Transverse colon (tissue), 4 donors: ENCODE data around the gene KRTAP21-3.

Experiments used
- EP300 ChIP-seq: sonication (generic); formaldehyde crosslinking; IDR thresholded peaks from one replicate; pipeline ENCODE4 v1.6.1; 2017; ENCODE audit warnings: antibody characterized with exemption, low read depth
- POLR2A ChIP-seq: fragments of 450-650 bp; IDR thresholded peaks from one replicate; pipeline ENCODE4 v1.6.1; 2016; ENCODE audit warnings: antibody characterized with exemption, mild to moderate bottlenecking, moderate library complexity
- POLR2AphosphoS5 ChIP-seq, 3 donors: sonication (generic); formaldehyde crosslinking; IDR thresholded peaks; one replicate each; pipeline ENCODE4 v1.6.1; 2016; ENCODE audit warnings: antibody characterized with exemption in 3 of 3
- TF ChIP-seq, protein P1 (sequence below), 5 experiments: fragments of 200-600 bp in 3 of 5; fragments of 450-650 bp in 2 of 5; sonication (generic) in 3 of 5; IDR thresholded peaks; 1 replicate in 2 of 5; 2 replicates in 3 of 5; pipeline ENCODE4 v1.5.1; 2016 to 2017; ENCODE audit warnings: antibody characterized with exemption in 5 of 5, inconsistent platforms in 3 of 5, mild to moderate bottlenecking in 2 of 5, moderate library complexity in 1 of 5

DNA sequence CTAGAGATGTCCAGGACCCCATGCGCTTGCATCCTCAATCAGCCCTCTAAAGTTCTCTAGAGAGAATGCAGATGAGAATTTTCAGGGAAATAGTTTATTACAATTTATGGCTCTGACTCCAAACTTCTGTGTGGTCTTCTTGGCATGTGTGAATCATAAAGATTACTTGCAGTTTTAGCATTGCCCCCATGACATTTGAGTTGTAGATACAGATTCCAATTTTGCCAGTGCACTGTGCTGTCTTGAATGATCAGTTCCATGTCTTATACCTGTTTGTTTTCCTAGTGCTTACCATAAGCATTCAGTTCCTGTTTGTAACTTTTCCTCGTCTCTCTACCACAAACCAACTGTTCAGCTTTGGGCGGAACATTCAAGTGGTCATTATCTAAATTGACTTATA is 4.8 kb downstream of the KRTAP21-3 start:
- TF ChIP-seq, protein P1, sequence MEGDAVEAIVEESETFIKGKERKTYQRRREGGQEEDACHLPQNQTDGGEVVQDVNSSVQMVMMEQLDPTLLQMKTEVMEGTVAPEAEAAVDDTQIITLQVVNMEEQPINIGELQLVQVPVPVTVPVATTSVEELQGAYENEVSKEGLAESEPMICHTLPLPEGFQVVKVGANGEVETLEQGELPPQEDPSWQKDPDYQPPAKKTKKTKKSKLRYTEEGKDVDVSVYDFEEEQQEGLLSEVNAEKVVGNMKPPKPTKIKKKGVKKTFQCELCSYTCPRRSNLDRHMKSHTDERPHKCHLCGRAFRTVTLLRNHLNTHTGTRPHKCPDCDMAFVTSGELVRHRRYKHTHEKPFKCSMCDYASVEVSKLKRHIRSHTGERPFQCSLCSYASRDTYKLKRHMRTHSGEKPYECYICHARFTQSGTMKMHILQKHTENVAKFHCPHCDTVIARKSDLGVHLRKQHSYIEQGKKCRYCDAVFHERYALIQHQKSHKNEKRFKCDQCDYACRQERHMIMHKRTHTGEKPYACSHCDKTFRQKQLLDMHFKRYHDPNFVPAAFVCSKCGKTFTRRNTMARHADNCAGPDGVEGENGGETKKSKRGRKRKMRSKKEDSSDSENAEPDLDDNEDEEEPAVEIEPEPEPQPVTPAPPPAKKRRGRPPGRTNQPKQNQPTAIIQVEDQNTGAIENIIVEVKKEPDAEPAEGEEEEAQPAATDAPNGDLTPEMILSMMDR (IDR thresholded peaks at IDR 0.05) = no peak
- no peak for TF ChIP-seq POLR2A
- TF ChIP-seq POLR2AphosphoS5 (IDR thresholded peaks at IDR 0.05) = no peak
- TF ChIP-seq EP300 = no peak
